HG03159 (cell line): ENCODE results near the gene TEX22.
A peak's percentile ranks its signal among the peaks of the same experiment; 100 is the strongest.

Experiments
- ATAC-seq: cut with Tn5 transposase; IDR thresholded peaks from one replicate; pipeline ENCODE4 v1.9.1; 2021; ENCODE audit warnings: mild to moderate bottlenecking, moderate library complexity; ENCODE audit not compliant: unreplicated experiment

The TEX22 gene

DNA sequence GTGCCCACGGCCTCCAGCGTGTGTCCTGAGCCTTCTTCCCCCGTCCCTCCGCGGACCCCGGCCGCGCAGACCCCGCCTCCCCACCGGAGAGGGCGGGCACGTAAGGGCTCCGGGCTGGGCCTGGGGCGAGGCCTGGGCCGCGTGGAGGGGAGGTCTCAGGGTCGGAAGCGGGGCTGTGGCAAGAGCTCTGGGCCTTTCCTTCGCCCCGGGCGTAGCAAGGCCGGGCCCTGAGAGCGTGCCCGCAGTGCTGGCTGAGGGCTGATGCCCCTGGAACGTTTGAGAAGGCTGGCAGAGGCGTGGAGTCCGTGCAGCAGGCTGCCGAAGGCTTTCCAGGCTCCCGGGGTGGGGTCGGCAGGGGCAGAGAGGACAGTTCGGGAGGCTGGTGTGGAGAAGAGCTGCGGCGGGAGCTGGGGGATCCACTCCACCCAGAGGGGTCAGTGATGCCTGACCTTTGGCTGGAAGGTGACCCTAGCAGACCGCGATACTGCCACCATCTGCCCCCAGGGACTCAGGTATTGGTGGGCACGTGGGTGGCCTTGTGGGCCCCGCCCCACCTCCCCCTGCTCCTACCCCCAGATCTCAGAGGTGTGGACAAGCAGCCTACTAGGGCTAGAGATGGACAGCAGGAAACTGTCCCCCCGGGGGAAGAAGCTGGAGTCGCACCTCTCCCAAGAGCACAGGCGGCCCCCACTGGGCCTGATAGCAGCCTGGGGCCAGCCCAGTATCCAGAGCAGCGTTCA, 558 bp downstream of the TEX22 start:
- ATAC-seq: peak; percentile 43

DNA sequence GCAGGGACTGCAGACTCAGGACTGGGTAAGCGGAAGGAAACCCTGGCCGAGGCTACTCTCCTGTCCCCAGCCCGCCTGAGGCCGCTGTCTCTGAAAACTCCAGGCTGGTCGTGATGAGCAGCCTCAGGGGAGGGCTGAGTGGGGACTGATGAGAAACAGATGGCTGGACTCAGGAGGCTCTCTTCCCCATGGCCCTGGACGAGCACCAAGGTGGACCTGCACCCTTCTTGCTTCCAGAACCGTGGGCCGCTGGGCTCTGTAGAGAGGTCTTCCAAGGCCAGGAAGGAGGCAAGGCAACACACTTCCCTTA, 1.1 kb downstream of the TEX22 start:
- ATAC-seq: no peak

DNA sequence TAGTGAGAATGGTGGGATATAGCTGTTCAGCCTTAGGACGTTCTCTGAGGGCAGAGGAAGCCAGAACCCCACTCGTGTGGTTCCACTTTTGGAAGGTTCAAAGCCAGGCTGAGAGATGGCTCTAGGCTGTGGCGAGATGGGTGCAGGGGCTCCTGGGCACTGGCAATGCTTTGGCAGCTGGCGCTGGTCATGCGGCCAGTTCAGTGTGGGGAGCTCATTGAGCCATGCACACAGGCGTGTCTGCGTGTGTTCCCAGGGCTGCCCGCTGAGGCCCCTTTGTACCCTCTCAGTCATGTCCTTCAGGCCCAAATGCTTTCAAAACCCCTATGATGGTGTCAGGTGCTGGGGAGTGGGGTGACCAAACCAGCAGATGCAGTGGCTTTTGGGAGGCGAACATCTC, 1.7 kb downstream of the TEX22 start:
- ATAC-seq: no peak

DNA sequence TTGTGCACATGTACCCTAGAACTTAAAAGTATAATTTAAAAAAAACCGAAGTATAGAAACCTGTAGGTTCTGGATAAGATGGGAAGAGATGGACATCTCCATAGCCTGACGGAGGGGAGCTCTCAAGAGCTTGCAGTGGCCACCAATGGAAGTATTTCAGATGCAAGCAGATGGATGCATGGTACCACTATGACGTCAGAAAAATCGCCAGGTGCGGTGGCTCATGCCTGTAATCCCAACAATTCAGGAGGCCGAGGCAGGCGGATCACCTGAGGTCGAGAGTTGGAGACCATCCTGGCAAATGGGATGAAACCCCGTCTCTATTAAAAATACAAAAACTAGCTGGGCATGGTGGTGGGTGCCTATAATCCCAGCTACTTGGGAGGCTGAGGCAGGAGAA, 3.4 kb downstream of the TEX22 start:
- ATAC-seq: no peak

DNA sequence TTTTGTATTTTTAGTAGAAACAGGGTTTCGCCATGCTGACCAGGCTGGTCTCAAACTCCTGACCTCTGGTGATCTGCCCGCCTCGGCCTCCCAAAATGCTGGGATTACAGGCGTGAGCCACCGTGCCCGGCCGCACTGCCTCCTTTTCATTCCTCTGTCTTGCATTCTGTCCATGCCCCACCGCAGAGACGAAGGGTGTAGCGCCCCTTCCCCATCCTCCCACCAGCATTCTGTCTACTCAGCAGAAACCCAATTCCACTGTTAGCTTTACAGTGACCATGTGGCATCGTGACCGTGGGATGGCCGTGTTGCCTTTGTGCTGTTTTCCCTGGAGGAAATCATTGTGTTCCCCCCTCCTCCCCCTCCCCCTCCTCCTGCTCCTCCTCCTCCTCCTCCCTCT, 10.3 kb downstream of the TEX22 start:
- ATAC-seq: no peak

DNA sequence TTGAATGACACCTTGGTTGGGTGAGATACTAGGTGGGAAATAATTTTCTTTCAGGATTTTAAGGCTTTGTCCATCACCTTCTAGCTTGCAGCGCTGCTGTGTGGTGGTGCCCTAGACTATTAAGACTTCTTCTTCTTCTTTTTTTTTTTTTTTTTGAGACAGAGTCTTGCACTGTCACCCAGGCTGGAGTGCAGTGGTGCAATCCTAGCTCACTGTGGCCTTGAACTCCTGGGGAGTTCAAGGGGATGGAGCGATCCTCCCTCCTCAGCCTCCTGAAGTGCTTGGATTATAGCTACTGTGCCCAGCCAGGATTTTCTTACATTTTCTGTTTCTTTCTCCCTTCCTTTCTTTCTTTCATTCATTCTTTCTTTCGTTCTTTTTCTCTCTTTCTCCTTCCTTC, 11.0 kb downstream of the TEX22 start:
- ATAC-seq: no peak

DNA sequence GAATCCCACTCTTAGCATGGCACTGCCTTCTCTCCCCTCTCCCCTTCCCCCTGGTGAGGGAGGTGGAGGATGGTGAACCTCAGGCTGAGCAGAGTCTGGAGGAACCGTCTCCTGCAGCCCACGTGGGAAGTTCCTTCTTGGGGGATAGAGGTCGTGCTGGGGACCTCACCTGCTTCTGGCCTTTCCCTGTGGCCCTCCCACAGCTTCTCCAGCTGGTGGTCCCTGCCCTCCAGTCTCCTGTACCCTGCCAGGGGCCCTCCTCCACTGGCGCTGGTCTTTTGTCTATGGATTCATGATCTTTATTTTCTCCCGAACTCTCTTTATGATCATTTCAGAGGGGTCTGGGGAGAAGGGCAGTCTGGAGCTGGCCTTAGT, 12.3 kb downstream of the TEX22 start:
- no peak for ATAC-seq

DNA sequence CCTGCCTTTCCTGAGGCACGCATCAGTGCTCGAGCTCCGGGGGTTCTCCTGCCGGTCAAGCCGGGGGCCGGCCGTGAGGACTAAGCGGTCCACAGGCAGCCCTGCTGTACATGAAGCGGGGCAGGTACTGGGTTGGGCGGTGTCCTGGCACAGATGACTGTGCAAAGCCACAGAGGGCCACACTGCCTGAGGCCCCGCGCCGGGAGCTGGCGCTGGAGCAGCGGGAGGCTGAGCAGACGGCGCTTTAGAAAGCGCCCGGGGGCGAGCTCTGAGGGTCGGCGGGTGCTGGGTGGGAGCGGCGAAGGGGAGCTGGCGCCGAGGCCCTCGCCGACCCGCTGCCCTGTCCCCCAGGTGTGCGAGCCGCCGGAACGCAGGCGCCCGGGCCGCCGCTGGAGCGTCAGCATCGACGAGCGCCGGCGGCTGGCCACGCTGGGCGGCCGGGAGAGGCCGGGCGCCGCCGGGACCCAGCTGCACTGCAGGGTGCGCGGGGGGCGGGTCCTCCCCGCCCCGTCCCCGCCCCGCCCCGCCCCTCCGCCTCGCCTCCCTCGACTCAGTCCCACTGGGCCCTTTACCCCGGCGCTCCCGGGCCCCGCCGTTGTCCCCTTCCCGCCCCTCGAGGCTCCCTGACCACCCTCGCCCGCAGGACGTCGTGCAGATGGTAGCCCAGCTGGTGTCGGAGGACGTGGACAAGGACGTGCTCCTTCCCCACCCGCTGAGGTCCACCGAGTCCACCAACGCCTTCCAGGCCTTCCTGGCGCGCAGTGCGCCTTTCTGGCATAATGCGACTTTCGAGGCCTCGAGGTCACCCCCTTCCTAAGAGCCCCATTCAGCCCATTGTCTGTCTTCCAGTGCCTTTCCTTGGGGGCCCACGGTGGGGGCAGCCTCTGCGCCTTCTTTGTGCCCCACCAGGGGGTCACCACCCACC, 12.9 kb downstream of the TEX22 start:
- ATAC-seq: no peak

DNA sequence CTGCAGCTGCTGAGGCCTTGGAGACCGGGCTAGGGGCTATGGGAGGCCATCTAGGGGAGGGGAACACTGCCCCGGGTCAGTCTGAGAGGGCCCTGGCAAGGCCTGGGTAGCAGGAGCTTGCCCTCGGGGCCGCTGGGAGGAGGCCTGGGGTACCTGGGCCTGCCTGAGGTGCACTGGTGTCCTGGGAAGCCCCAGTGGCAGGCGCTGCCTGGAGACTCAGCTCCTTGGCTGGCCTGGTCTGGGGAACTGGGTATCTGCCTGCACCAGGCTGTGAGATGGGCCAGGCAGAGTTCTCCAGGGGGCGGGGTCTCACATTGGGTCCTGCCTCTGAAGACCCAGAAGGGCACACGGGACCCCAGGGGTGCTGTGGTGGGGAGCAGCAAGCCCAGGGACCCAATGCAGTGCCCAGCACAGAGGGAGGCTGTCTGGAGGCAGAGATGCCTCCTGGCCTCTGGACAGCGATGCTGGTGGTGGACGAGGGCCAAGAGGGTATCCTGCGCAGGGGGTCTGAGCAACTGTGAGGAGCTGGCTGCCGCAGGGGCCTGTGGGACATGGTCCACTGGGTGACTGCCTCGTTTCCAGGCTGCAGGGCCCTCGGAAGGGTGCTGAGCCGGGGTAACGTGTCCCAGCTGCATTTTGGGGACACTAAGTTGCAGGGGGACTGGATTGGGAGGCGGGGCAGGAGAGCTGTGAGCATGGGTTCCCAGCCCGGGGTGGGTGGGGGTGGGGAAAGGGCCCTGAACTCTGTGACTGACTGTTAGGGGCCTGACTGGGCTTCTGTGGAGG, 13.8 kb downstream of the TEX22 start:
- no peak for ATAC-seq

DNA sequence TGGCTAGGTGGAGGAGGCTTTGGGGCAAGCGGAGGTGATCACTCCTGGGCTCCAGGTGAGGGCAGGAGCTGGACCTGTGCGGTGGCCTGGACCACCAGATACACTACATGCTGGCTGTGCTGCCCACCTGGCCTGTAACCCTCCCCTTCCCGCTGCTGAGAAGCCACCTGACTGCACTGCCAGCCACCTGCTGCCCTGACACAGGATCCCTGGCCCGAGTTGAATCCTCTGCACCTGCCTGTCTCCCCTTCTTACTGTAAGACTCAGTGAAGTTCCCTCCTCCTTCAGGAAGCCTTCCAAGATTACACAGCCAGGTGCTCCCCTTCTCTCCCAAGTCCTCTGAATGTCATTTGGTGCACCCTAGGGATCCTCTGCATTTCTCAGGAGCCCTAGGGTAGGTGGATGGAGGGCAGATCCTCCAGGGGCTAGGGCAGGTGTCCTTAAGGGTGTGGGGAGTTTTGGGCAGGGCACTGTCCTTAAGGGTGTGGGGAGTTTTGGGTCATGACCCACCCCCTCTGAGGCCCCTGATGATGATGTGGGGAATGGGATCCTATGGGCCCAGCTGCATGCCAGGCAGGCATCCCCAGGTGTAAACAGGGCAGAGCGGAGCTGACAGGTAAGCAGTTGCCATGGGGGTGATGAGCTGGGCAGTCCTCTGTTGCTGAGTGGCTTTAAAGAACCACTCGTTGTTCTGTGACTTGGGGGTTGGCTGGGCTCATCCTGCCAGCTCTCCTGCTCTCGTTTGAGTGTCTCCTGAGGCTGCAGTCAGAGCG, 14.6 kb downstream of the TEX22 start:
- no peak for ATAC-seq

DNA sequence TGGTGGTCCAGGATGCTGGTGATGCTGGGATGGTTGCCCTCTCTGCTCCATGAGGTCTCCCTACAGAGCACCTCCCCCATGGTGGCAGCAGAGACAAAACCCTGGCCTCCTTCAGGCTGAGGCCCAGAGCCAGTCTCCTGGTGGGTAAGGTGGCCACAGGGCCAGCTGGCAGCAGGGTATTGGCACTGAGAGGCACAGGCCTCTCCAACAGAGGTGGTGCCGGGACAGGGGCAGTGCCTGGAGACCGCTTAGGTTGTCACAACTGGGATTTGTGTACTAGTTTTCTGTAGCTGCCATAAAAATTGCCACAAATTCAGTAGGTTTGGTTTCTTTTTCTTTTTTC, 15.2 kb downstream of the TEX22 start:
- no peak for ATAC-seq

DNA sequence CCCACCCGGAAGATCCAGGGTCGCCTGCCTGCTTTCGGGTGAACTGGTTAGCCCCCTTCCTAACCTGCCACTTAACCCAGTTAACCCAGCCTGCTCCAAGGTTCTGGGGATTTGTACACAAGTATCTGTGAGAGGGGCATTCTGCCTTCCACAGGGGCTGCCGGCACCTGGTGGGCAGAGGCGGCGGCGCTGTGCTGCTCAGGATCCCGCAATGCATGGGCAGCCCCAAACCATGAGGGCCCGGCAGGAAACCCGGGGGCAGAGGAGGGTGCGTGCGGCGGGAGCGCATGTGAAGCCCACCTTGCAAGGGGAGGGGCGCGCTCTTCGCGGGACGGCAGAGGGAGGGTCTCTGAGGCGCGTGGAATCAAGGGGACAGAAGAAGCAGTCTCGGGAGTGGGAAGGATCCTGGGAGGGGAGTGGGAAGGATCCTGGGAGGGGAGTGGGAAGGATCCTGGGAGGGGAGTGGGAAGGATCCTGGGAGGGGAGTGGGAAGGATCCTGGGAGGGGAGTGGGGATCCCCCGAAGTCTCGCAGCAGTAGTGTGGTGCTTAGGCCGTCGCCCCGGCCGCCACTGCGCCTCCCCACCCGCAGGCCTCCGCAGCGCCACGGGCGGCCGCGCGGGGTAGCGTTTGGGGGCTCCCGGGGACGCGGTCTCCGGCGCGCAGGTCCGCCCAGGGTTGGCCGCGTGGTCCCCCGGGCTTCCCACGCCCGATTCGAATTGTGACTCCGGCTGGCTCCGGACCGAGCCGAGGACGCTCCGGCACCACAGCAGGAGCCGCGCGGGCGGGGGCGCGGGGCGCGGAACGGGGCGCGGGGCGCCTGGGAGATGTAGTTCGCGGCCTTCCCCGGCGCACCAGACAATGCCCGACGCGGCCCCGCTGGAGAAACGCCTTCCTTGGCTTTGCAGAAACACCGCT, 16.4 kb downstream of the TEX22 start:
- peak; percentile 74 for ATAC-seq

DNA sequence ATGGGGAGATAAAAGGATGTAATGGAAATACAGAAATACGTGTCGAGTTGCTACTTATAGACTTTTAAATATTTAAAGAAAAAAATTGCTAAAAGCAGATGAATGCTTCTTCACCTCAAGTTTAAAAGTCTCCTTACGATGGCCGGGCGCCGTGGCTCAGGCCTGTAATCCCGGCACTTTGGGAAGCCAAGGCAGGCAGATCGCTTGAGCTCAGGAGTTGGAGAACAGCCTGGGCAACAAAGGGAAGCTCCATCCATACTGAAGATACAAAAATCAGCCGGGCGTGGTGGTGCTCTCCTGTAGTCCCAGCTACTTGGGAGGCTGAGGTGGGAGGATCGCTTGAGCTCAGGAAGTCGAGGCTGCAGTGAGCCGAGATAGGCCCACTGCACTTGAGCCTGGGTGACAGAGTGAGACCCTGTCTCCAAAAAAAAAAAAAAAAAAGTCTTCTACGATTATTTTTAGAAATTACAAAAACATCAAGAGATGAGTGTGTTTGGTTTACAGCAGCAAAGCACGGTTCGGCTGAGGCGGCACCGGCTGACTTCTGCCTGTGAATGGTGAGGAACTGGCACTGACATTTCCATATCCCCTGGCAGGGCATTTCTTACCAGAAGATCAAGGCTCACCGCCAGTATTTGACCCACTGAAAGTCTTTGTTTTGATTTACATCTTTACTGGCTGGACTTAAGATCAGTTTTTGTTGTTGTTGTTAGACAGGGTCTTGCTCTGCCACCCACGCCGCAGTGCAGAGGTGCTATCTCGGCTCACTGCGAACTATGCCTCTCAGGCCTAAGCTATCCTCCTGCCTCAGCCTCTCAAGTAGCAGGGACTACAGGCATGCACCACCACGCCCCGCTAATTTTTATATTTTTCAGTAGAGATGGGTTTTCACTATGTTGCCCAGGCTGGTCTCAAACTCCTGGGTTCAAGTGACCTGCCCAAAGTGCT, 17.4 kb downstream of the TEX22 start:
- ATAC-seq: no peak

DNA sequence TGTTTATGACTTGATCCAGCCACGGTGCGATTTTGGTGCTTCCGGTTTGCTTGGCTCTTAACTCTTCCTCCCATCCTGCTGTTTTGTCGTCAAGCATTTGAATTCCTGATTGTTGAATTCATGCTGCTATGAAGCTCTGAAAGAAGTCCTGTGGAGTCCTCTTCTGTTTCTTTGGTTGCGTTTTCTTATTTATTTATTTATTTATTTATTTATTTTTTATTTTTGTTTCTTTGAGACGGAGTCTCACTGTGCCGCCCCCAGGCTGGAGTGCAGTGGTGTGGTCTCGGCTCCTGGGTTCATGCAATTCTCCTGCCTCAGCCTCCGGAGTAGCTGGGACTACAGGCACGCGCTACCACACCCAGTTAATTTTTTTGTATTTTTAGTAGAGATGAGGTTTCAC, 18.3 kb downstream of the TEX22 start:
- ATAC-seq: no peak

DNA sequence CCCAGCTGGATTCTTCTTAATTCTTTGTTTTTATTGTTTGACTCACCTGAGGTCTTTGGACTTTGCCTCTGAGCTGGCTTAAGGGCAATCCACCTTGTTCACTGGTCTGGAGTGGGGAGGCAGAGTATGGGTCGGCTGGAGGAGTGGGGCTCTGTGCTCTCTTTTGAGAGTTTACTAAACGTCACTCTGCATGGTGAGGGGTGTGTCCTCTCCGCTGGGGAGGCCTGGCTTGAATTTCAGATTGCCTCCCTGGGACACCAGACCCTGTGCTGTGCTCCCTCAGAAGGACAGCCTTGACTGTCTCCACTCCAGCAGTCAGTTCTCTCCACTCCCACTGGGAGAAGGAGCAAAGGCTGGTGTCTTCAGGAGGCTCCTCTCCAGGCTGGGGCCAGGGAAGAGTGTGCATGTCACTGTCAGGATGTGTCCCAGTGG, 19.4 kb downstream of the TEX22 start:
- ATAC-seq: no peak

DNA sequence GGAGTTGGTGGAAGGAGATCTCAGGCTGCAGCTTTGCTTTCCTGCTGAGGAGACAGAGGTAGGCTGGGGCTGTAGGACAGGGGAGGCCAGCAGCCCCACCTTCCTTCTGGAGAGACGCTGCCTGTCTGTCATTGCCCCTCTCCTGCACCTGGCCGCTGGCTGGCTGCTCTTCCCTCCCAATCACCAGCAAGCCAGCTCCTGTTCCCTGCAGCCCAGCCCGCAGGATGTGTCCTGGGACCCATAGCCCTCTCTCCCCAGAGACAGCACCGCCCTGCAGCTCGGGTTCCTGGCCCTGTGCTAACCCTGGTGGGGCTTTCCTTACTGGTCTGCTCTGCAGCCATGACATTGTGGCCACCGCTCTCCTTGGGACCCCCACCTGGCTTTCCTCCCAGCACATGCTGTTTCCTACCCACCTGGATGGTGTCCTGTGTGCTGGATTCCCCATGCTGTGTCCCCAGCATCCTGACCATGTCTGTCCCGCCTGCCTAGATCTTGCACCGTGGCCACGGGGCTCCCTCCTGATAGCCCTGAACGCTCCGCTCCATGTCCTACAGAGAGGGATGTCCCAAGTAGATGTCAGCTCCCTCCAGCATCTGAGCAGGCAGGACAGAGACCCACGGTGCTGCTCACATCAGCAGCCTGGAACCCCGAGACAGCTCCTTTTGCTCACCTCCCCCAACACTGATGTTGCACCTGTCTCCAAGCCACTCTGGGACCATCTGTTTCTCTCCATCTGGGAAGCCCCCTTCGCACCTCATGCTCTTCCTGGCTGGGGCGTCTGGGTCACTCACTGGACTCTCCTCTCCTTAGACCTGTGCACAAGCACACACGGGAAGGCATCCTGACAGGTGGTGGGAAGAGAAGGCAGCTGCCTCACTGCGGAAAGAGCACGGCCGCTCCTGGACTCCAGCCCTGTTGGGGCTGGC, 20.2 kb downstream of the TEX22 start:
- no peak for ATAC-seq

DNA sequence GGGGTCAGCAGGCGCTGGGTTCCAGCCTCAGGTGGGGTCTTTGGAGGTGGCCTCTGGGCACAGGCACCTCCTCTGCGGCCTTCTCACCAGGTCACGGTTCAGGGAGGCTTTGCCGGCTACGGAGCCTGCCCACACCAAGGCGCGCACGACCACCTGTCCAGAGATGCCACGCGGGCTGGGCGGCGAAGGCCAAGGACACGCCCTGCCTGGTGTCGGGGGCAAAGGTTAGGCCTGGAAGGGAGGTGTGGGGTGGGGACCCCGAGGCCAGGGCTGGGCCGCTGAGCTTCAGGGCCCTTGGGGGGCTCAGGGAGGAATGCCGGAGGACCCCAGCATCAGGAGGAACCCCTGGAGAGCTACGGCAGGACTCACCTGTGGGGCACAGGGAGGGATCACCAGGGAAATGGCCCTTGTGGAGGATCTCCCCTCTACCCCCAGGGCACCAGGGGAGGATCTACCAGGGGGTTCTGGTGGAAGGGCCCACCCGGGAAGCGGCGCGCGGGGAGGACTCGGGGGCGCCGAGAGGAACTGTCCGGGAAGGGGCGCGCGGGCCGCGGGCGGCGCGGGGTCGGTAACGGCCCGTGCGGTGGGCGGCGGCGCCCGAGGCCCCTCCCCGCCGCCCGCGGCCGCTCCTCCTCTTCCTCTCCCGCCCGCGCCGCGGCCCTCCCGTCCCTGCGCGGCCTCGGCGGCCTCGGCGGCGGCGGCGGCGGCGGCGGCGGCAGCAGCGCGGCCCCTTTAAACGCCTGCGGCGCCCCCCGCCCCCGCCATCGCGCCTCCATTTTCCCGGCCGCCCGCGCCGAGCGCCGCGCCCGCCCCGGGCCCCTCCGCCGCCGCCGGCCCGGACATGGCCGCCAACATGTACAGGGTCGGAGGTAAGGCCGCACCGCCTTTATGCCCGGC, 21.1 kb downstream of the TEX22 start, which contains the start of gene MTA1:
Gene MTA1, plus strand, starts transcription at position 633 of the 897 bp plus-strand sequence. Its CDS starts 209 bp downstream, at position 842.
- ATAC-seq: no peak
